IMR-90 (cell line): ENCODE data around the gene R3HDM2. TPM values are rescaled to one million over a fixed set of nuclear protein-coding genes. Genes with fewer than 3 reads are reported as not detected.

Experiments used
- ATAC-seq: fragments of 200-7000 bp; cut with Tn5 transposase; 2 replicates; pipeline ENCODE4 v1.9.1; 2020; ENCODE audit warnings: low read depth, mild to moderate bottlenecking, moderate library complexity
- BruUV-seq: library from RNA; stranded (reverse); fragments of 400-500 nt; replicated peaks from 2 replicates; lab custom pipeline; 2021; lab: Mats Ljungman, UMichigan
- CTCF ChIA-PET: fragments of 300-600 bp; formaldehyde crosslinking; extraction: SDS; loops from one replicate; lab custom pipeline; 2021; ENCODE audit warnings: antibody characterized with exemption; lab: Yijun Ruan, JAX
- POLR2A ChIA-PET: fragments of 300-600 bp; sonication (Branson Sonifier 250); formaldehyde crosslinking; loops from one replicate; lab custom pipeline; 2022; ENCODE audit warnings: antibody characterized with exemption; ENCODE audit not compliant: unreplicated experiment; lab: Charles Lee
- DNase-seq: peaks from one replicate; pipeline ENCODE4 v3.0.0; 2013
- H2AFZ ChIP-seq: replicated peaks from 2 replicates; pipeline ENCODE3; 2013; ENCODE audit warnings: low read length, mild to moderate bottlenecking; ENCODE audit not compliant: poor library complexity
- H2AK5ac ChIP-seq: 2 replicates; pipeline ENCODE4 v1.6.1; 2013; ENCODE audit warnings: low read depth, low read length, inconsistent platforms
- H2AK9ac ChIP-seq: replicated peaks from 2 replicates; pipeline ENCODE3; 2013; ENCODE audit warnings: mild to moderate bottlenecking, low read depth, low read length, moderate library complexity; ENCODE audit not compliant: poor library complexity
- H2BK120ac ChIP-seq: 2 replicates; pipeline ENCODE4 v1.6.1; 2013; ENCODE audit warnings: low read depth, low read length, inconsistent platforms
- H2BK15ac ChIP-seq: 3 replicates; pipeline ENCODE4 v1.6.1; 2013; ENCODE audit warnings: low read depth, low read length, inconsistent platforms
- H2BK20ac ChIP-seq: 2 replicates; pipeline ENCODE4 v1.6.1; 2013; ENCODE audit warnings: low read depth, mild to moderate bottlenecking, inconsistent platforms, low read length, moderate library complexity
- H2BK5ac ChIP-seq: 2 replicates; pipeline ENCODE4 v1.6.1; 2013; ENCODE audit warnings: mild to moderate bottlenecking, low read depth, low read length, inconsistent platforms; ENCODE audit not compliant: poor library complexity, severe bottlenecking
- H3K14ac ChIP-seq: replicated peaks from 2 replicates; pipeline ENCODE4 v1.6.1; 2013; ENCODE audit warnings: low read depth, low read length, inconsistent platforms
- H3K18ac ChIP-seq: 2 replicates; pipeline ENCODE4 v1.6.1; 2013; ENCODE audit warnings: low read depth, low read length, control low read depth
- H3K23ac ChIP-seq: 2 replicates; pipeline ENCODE4 v1.6.1; 2013; ENCODE audit warnings: low read depth, low read length, inconsistent platforms
- H3K27ac ChIP-seq: 2 replicates; pipeline ENCODE4 v1.5.1; 2013; ENCODE audit warnings: mild to moderate bottlenecking, control low read depth, low read length; ENCODE audit not compliant: insufficient read depth
- H3K27me3 ChIP-seq: 2 replicates; pipeline ENCODE4 v1.6.1; 2013; ENCODE audit warnings: low read length; ENCODE audit not compliant: control insufficient read depth, insufficient read depth
- H3K36me3 ChIP-seq: 2 replicates; pipeline ENCODE4 v1.6.1; 2013; ENCODE audit warnings: low read length, mixed read lengths; ENCODE audit not compliant: control insufficient read depth, insufficient read depth
- H3K4ac ChIP-seq: 2 replicates; pipeline ENCODE4 v1.6.1; 2013; ENCODE audit warnings: low read depth, low read length, inconsistent platforms
- H3K4me1 ChIP-seq: 2 replicates; pipeline ENCODE4 v1.6.1; 2013; ENCODE audit warnings: low read length, mixed read lengths; ENCODE audit not compliant: control insufficient read depth, insufficient read depth
- H3K4me2 ChIP-seq: 2 replicates; pipeline ENCODE4 v1.6.1; 2013; ENCODE audit warnings: low read depth, mild to moderate bottlenecking, control low read depth, low read length, moderate library complexity
- H3K4me3 ChIP-seq: 2 replicates; pipeline ENCODE4 v1.5.1; 2013; ENCODE audit warnings: low read depth, mild to moderate bottlenecking, control low read depth, low read length, moderate library complexity; ENCODE audit not compliant: insufficient read depth
- H3K56ac ChIP-seq: 2 replicates; pipeline ENCODE4 v1.6.1; 2013; ENCODE audit warnings: low read length, inconsistent platforms; ENCODE audit not compliant: insufficient read depth; ENCODE audit errors: extremely low read depth
- H3K79me1 ChIP-seq, 2 experiments: 2 replicates each; pipeline ENCODE4 v1.6.1; 2013; ENCODE audit warnings: low read length in 2 of 2, inconsistent platforms in 1 of 2, low read depth in 1 of 2
- H3K9ac ChIP-seq: 2 replicates; pipeline ENCODE4 v1.6.1; 2013; ENCODE audit warnings: low read depth, low read length, control low read depth
- H3K9me1 ChIP-seq: 2 replicates; pipeline ENCODE4 v1.6.1; 2013; ENCODE audit warnings: low read length, inconsistent platforms; ENCODE audit not compliant: insufficient read depth
- H3K9me3 ChIP-seq: 2 replicates; pipeline ENCODE4 v1.6.1; 2013; ENCODE audit warnings: low read length; ENCODE audit not compliant: control insufficient read depth, insufficient read depth
- H4K20me1 ChIP-seq: 2 replicates; pipeline ENCODE4 v1.6.1; 2013; ENCODE audit warnings: low read length, inconsistent platforms; ENCODE audit not compliant: insufficient read depth
- H4K5ac ChIP-seq: 2 replicates; pipeline ENCODE4 v1.6.1; 2013; ENCODE audit warnings: mild to moderate bottlenecking, low read depth, low read length, control low read depth
- H4K8ac ChIP-seq, 2 experiments: 2 replicates each; pipeline ENCODE4 v1.6.1; 2013; ENCODE audit warnings: low read depth in 2 of 2, low read length in 2 of 2, control low read depth in 1 of 2, inconsistent platforms in 1 of 2
- H4K91ac ChIP-seq: 2 replicates; pipeline ENCODE4 v1.6.1; 2013; ENCODE audit warnings: low read depth, low read length, inconsistent platforms; ENCODE audit not compliant: insufficient read depth
- MAZ ChIP-seq: IDR thresholded peaks from 2 replicates; pipeline ENCODE4 v1.6.1; 2012; ENCODE audit warnings: low read depth, mild to moderate bottlenecking, low read length, improper control_type of control experiment, moderate library complexity, borderline replicate concordance
- POLR2A ChIP-seq: IDR thresholded peaks from 2 replicates; pipeline ENCODE4 v1.6.1; 2012; ENCODE audit warnings: mild to moderate bottlenecking, low read depth, low read length
- SMC3 ChIP-seq: fragments of 150-350 bp; IDR thresholded peaks from 2 replicates; pipeline ENCODE4 v1.6.1; 2016; ENCODE audit warnings: low read depth, mild to moderate bottlenecking, antibody characterized with exemption, low read length, moderate library complexity
- WGBS, 2 experiments: methylation state at CpG; one replicate each; pipeline versions ENCODE4 v1.1.5 to v1.1.7; 2013; ENCODE audit warnings: missing lambda C conversion rate in 2 of 2; ENCODE audit not compliant: insufficient read length in 1 of 2; ENCODE audit errors: extremely low coverage in 2 of 2; 5-methylcytosine and 5-hydroxymethylcytosine counted together
- dilution Hi-C: fragments of 300-500 bp; cut with HindIII; formaldehyde crosslinking; loops from one replicate; pipeline ENCODE4 v1.14.3; 2018; ENCODE audit warnings: low sequenced_read_pairs; ENCODE audit not compliant: unreplicated experiment
- in situ Hi-C: fragments of 300-500 bp; cut with MboI; formaldehyde crosslinking; loops from 3 replicates; pipeline ENCODE4 v1.14.3; 2019; ENCODE audit warnings: low sequenced_read_pairs, inconsistent platforms, mixed read lengths
- intact Hi-C: fragments of 100-400 bp; cut with micrococcal nuclease; formaldehyde crosslinking; loops from 2 replicates; pipeline ENCODE4 v1.10.0; 2022
- polyA plus RNA-seq, 3 experiments: library from polyadenylated mRNA; depleted of rRNA; stranded (reverse); fragments of >200 nt; gene quantifications; 2 replicates each; pipeline ENCODE4 v1.2.3, GENCODE V29; 2012; ENCODE audit warnings: low replicate concordance in 1 of 3
- total RNA-seq: library from RNA; depleted of rRNA; stranded (reverse); fragments of >200 nt; gene quantifications from 2 replicates; pipeline ENCODE4 v1.2.3, GENCODE V29; 2012

Gene R3HDM2
- total and polyA plus RNA-seq, 2 of the 4 experiments (the other 2 are of a cell fraction) = 7.5 to 28.4 TPM

- Histone ChIP-seq H4K5ac (peak overlapping the region; percentile 21; the same call in 1 of the 2 replicates), H3K23ac (peak overlapping the region; percentile 90), H2BK15ac (peak overlapping the region; percentile 71; the same call in 2 of the 3 replicates), H4K8ac (peak overlapping the region; percentile 11 to 87; a peak in 2 of 4 replicates), H2AFZ (no peak overlapping the region), H3K79me1 (peaks cover 15 to 34% of the 10 kb centered on the region in 2 experiments), H3K27me3 (no peaks in the 10 kb centered on the region), H2AK5ac (peak overlapping the region; percentile 76), H3K14ac (peak overlapping the region; percentile 84), H3K4me2 (no peak overlapping the region), H2AK9ac (peak overlapping the region; percentile 87), H3K27ac (peak overlapping the region; percentile 4; the same call in 1 of the 2 replicates), H3K4ac (peak overlapping the region; percentile 91), H4K20me1 (no peaks in the 10 kb centered on the region), H2BK5ac (peak overlapping the region; percentile 91), H3K4me3 (no peak overlapping the region), H3K9me1 (peaks cover 10% of the 10 kb centered on the region), H2BK120ac (peak overlapping the region; percentile 79), H3K56ac (peak overlapping the region; percentile 42; the same call in 1 of the 2 replicates), H2BK20ac (peak overlapping the region; percentile 86), H3K9me3 (no peaks in the 10 kb centered on the region), H4K91ac (peak overlapping the region; percentile 35), H3K9ac (no peak overlapping the region), H3K4me1 (peaks cover 8% of the 10 kb centered on the region; the same call in 1 of the 2 replicates), H3K36me3 (peaks cover 10% of the 10 kb centered on the region), H3K18ac (no peak overlapping the region; the same call in 1 of the 2 replicates)
- CTCF ChIA-PET = interaction anchor here (0.6 to 1.0 kb wide), 2 partner anchors 8 to 17 kb away, joined by 4 to 7 read pairs; no protein-coding TSS in a partner anchor
- WGBS, 2 experiments = no CpG with 5 or more reads among the region's 2 CpGs
- dilution Hi-C loops = no loop called here
- no peak for DNase-seq
- no TSS peak for BruUV-seq
- no peak for ATAC-seq
- POLR2A ChIA-PET = interaction anchor here (0.5 kb wide), 1 partner anchor 14 kb away, joined by 4 read pairs; no protein-coding TSS in a partner anchor
- in situ Hi-C loops = no loop called here
- TF ChIP-seq SMC3 (no peak), MAZ (no peak), POLR2A (no peak)
- intact Hi-C loops = no loop called here
These were observed 40.7 kb downstream of the R3HDM2 start for GRCh38 chr12:57390174-57390573.
